Measurements from ENCODE around the gene MPP1. TPM values are rescaled to one million over a fixed set of nuclear protein-coding genes. Genes with fewer than 3 reads are reported as not detected.
A peak's percentile ranks its signal among the peaks of the same experiment; 100 is the strongest.

The MPP1 gene
- polyA plus RNA-seq, 2 of the 4 experiments (the other 2 are of a cell fraction), result 10.7 to 14.3 TPM

DNA sequence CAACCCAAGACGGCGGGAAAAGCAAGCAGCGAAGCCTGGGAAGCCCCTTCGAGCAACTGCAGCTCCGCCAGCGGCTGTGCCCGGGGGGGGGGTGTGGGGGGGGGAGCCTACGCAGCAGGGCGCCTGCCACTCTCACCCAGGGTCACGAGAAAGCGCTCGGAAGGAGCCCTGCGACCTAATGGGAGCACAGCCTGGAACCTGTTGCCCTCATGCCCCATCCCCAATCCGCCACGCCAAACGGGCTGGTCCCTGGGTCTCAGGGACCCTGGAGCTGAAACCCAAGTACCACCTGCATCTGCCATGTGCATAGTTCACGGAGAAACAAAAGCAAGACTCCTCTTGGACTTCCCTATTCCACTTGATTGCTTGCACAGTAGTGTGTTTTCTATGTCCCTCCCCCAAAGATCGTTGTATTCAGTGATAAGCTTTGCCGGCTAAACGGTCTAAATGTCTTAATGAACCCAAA, 54.0 kb downstream of the MPP1 start (continued):
- no peak for TF ChIP-seq CEBPB (IDR thresholded peaks at IDR 0.05)
- TF ChIP-seq, protein P1, sequence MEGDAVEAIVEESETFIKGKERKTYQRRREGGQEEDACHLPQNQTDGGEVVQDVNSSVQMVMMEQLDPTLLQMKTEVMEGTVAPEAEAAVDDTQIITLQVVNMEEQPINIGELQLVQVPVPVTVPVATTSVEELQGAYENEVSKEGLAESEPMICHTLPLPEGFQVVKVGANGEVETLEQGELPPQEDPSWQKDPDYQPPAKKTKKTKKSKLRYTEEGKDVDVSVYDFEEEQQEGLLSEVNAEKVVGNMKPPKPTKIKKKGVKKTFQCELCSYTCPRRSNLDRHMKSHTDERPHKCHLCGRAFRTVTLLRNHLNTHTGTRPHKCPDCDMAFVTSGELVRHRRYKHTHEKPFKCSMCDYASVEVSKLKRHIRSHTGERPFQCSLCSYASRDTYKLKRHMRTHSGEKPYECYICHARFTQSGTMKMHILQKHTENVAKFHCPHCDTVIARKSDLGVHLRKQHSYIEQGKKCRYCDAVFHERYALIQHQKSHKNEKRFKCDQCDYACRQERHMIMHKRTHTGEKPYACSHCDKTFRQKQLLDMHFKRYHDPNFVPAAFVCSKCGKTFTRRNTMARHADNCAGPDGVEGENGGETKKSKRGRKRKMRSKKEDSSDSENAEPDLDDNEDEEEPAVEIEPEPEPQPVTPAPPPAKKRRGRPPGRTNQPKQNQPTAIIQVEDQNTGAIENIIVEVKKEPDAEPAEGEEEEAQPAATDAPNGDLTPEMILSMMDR (IDR thresholded peaks at IDR 0.05), result no peak
- no peak for TF ChIP-seq BCL3 (IDR thresholded peaks at IDR 0.05)
- TF ChIP-seq ATOH8 (CRISPR knock-in tag; IDR thresholded peaks at IDR 0.05; ENCODE audit: low read depth), result no peak
- no peak for TF ChIP-seq FOSL2 (IDR thresholded peaks at IDR 0.05)
- TF ChIP-seq FOSL2 (CRISPR knock-in tag; IDR thresholded peaks at IDR 0.05), result no peak
- no peak for TF ChIP-seq CBX8 (IDR thresholded peaks at IDR 0.05)
- TF ChIP-seq NFE2L2 (conservative IDR thresholded peaks at IDR 0.05; ENCODE audit: low read length), result no peak
- no peak for TF ChIP-seq RCOR1 (IDR thresholded peaks at IDR 0.05; ENCODE audit: low read depth, low read length)
- TF ChIP-seq JUNB (IDR thresholded peaks at IDR 0.05), result no peak

DNA sequence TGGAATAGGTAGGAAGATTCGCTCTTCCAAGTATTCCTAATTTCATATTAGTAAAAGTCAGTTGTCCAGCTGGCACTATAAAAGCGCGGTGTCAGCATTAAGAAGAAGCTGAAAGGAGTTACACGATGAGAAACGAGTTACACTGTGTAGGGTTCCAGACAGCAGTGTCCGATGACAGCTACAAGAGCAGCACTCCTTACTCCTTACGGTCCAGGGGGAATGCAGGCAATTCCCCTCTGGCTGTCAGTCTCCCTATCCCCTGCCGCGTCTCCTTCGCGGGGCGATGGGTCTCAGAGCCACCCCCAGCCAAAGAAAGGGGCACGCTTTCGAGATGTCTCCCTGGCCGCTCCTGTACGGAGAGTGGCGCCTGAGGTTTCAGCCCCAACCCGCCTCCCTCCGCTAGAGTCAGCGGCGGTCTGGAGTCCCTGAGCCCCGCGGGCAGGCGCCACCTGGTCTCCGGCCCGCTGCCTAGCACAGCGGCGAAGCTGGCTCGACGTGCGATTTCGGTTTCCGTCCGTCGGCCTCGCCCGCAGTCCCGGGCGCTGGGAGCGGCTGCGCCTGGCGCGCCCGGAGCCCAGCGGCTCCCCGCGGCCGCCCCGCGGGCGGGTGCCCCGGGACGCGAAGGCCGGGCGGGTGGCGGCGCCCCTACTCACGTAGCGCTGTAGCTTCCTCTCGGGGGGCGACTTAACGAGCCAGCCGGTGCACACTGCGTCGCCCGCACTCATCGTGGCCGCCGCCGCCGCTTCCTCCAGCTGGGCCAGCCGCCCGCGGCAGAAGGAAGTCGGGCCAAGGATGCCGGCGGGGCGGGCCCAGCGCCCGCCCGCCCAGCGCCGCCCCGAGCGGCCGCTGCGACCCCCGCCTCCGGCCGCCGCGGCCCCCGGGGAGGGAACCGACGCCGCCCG, 54.7 kb downstream of the MPP1 start, which contains the start of gene GAB3:
Gene GAB3, minus strand, starts transcription at position 777 of the 902 bp plus-strand sequence. Its CDS starts 52 bp downstream, at position 725.
- POLR2A ChIA-PET, result interaction anchor here (1.3 kb wide), 1 partner anchor 12 kb away, joined by 5 read pairs; the partner anchor contains the start of gene DKC1

GRCh38 chrX:154749856-154750255, 55.4 kb downstream of the MPP1 start:
- no peaks in the 10 kb centered on the region for H3K9me3 ChIP-seq
- peak overlapping the region; percentile 91 for H3K4me2 ChIP-seq
- ChIA-PET POLR2A (interaction anchor here (1.4 kb wide), 1 partner anchor 13 kb away, joined by 5 read pairs; the partner anchor contains the start of gene DKC1), CTCF (interaction anchor here (1.1 to 4.0 kb wide), 15 partner anchors 11 to 275 kb away, joined by 3 to 44 read pairs (median 7); partner anchors contain the start of gene DKC1)
- ATAC-seq, result peak in 1 of 2 experiments; percentile 33; a peak in 2 of 6 replicates
- H3K4me3 ChIP-seq, result no peak overlapping the region
- WGBS (ENCODE audit: missing lambda C conversion rate), result 89% methylated on average over 6 of the region's 6 CpGs
- peak; percentile 77 for FAIRE-seq
- DNase-seq (ENCODE audit: low read depth in 1 of 2, low spot score in 1 of 2), result no peak
- no peaks in the 10 kb centered on the region for H3K4me1 ChIP-seq
- TF ChIP-seq PHF8 (IDR thresholded peaks at IDR 0.05; ENCODE audit: borderline replicate concordance, low read depth), result no peak
- H3K27ac ChIP-seq, result no peak overlapping the region

More for the DNA sequence above, 54.7 kb downstream of the MPP1 start, which contains the start of gene GAB3:
- CTCF ChIA-PET, result interaction anchor here (0.6 to 4.0 kb wide), 11 partner anchors 11 to 443 kb away, joined by 3 to 44 read pairs (median 4); no protein-coding TSS in a partner anchor
- peak within 1 kb of the TSS; percentile 91 for H3K4me2 ChIP-seq
- peak within 1 kb of the TSS; percentile 68 to 85; a peak in 5 of 6 replicates for H3K27ac ChIP-seq
- H3K9me3 ChIP-seq, result no peaks in the 10 kb centered on the region
- WGBS (ENCODE audit: missing lambda C conversion rate), result 16% methylated on average over 13 of the region's 98 CpGs
- DNase-seq (ENCODE audit: low read depth in 1 of 2, low spot score in 1 of 2) (no peak), FAIRE-seq (no peak), ATAC-seq (peak; percentile 79 to 82)
- TF ChIP-seq MAFK (IDR thresholded peaks at IDR 0.05; ENCODE audit: partially characterized antibody) (peak; percentile 93), KDM5A (IDR thresholded peaks at IDR 0.05) (no peak)
- TF ChIP-seq, protein P2, sequence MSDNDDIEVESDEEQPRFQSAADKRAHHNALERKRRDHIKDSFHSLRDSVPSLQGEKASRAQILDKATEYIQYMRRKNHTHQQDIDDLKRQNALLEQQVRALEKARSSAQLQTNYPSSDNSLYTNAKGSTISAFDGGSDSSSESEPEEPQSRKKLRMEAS (IDR thresholded peaks at IDR 0.05), result 0 out of 2 replicates have a peak, but pooled peaks have one; percentile 24
- peak within 1 kb of the TSS; percentile 67 for H3K4me3 ChIP-seq
- no peaks in the 10 kb centered on the region for H3K4me1 ChIP-seq
